HepG2 (cell line): ENCODE data around the gene PRKCI. TPM values are rescaled to one million over a fixed set of nuclear protein-coding genes. Genes with fewer than 3 reads are reported as not detected.

ENCODE experiments used
- ATAC-seq: fragments of 200-7000 bp; cut with Tn5 transposase; 3 replicates; pipeline ENCODE4 v1.9.1; 2020; ENCODE audit warnings: mild to moderate bottlenecking, moderate library complexity
- BruUV-seq: library from RNA; stranded (reverse); fragments of 400-500 nt; replicated peaks from 2 replicates; lab custom pipeline; 2021; lab: Mats Ljungman, UMichigan
- CTCF ChIA-PET: fragments of 300-600 bp; formaldehyde crosslinking; extraction: SDS; loops from one replicate; lab custom pipeline; 2021; ENCODE audit warnings: low total read pairs, inconsistent platforms, low intra/inter-chr PET ratio; lab: Yijun Ruan, JAX
- POLR2A ChIA-PET: fragments of 350-600 bp; sonication (Branson Sonifier 250); formaldehyde crosslinking; loops from one replicate; lab custom pipeline; 2020; ENCODE audit warnings: antibody characterized with exemption, inconsistent platforms; lab: Yijun Ruan, JAX
- DNase-seq: peaks from one replicate; pipeline ENCODE4 v3.0.0-alpha.2; 2015; ENCODE audit warnings: low spot score
- FAIRE-seq: peaks from 3 replicates; lab custom pipeline; 2011; peaks lifted over from hg19 to GRCh38; lab: Jason Lieb, UNC
- H2AFZ ChIP-seq: one replicate; pipeline ENCODE4 v1.6.1; 2011; ENCODE audit warnings: low read length, inconsistent platforms
- H3K27ac ChIP-seq: fragments of 300-600 bp; 3 replicates; pipeline ENCODE4 v1.8.0; 2011; ENCODE audit warnings: mixed run types, mild to moderate bottlenecking, mixed read lengths, low read length, inconsistent platforms; ENCODE audit not compliant: insufficient read depth; ENCODE audit errors: extremely low read length
- H3K27me3 ChIP-seq, 2 experiments: fragments of 200-600 bp in 1 of 2; 2 replicates in 1 of 2; 3 replicates in 1 of 2; pipeline versions ENCODE4 v1.6.0 to v1.8.0; 2011; ENCODE audit warnings: low read length in 2 of 2, mild to moderate bottlenecking in 2 of 2, moderate library complexity in 2 of 2, inconsistent platforms in 1 of 2; ENCODE audit not compliant: insufficient read depth in 2 of 2, control insufficient read depth in 1 of 2
- H3K36me3 ChIP-seq, 2 experiments: fragments of 200-600 bp in 1 of 2; replicated peaks in 1 of 2; 2 replicates in 1 of 2; 3 replicates in 1 of 2; pipeline versions ENCODE4 v1.5.1 to v1.8.0; 2011; ENCODE audit warnings: low read length in 2 of 2, inconsistent platforms in 1 of 2; ENCODE audit not compliant: insufficient read depth in 2 of 2, control insufficient read depth in 1 of 2
- H3K4me1 ChIP-seq: 2 replicates; pipeline ENCODE4 v1.5.1; 2012; ENCODE audit warnings: low read length, inconsistent platforms; ENCODE audit not compliant: insufficient read depth
- H3K4me2 ChIP-seq: 2 replicates; pipeline ENCODE4 v1.6.0; 2011; ENCODE audit warnings: low read depth, low read length, inconsistent platforms
- H3K4me3 ChIP-seq, 3 experiments: fragments of 200-600 bp in 1 of 3; sonication (generic), shearing (Covaris generic) in 1 of 3; replicated peaks in 1 of 3; 2 replicates each; pipeline ENCODE4 v1.5.1; 2011 to 2016; ENCODE audit warnings: low read length in 3 of 3, inconsistent platforms in 2 of 3, low read depth in 2 of 3, mild to moderate bottlenecking in 2 of 3, control low read depth in 1 of 3, mixed read lengths in 1 of 3; ENCODE audit not compliant: insufficient read depth in 1 of 3
- H3K79me2 ChIP-seq: one replicate; pipeline ENCODE4 v1.6.1; 2011; ENCODE audit warnings: low read length, inconsistent platforms; ENCODE audit not compliant: insufficient read depth
- H3K9ac ChIP-seq: 2 replicates; pipeline ENCODE4 v1.6.0; 2011; ENCODE audit warnings: mild to moderate bottlenecking, low read depth, low read length, inconsistent platforms; ENCODE audit not compliant: insufficient read depth
- H3K9me3 ChIP-seq: 2 replicates; pipeline ENCODE4 v1.5.1; 2012; ENCODE audit warnings: mild to moderate bottlenecking, low read length
- H4K20me1 ChIP-seq: 2 replicates; pipeline ENCODE4 v1.6.0; 2011; ENCODE audit warnings: inconsistent platforms, mild to moderate bottlenecking, low read length, moderate library complexity; ENCODE audit not compliant: insufficient read depth
- HMGXB3 ChIP-seq: sonication (generic); formaldehyde crosslinking; IDR thresholded peaks from 2 replicates; pipeline ENCODE4 v1.4.0; 2020; ENCODE audit warnings: missing genetic modification reagents, borderline replicate concordance
- HOXD1 ChIP-seq: sonication (generic); formaldehyde crosslinking; IDR thresholded peaks from 2 replicates; pipeline ENCODE4 v1.5.0; 2020; ENCODE audit warnings: missing genetic modification reagents
- LCORL ChIP-seq, 2 experiments: fragments of 450-650 bp in 1 of 2; sonication (generic) in 1 of 2; formaldehyde crosslinking in 1 of 2; IDR thresholded peaks; 2 replicates each; pipeline versions ENCODE4 v1.5.0 to v1.6.1; 2017 to 2020; ENCODE audit warnings: antibody characterized with exemption in 1 of 2, missing genetic modification reagents in 1 of 2
- SNAPC2 ChIP-seq: sonication (generic); formaldehyde crosslinking; IDR thresholded peaks from 2 replicates; pipeline ENCODE4 v1.8.1; 2022; ENCODE audit warnings: mild to moderate bottlenecking, missing genetic modification reagents
- TAF1 ChIP-seq: sonication (generic); formaldehyde crosslinking; IDR thresholded peaks from 2 replicates; pipeline ENCODE4 v1.4.0; 2020; ENCODE audit warnings: missing genetic modification reagents
- TBL1XR1 ChIP-seq: fragments of 150-350 bp; IDR thresholded peaks from 2 replicates; pipeline ENCODE4 v1.6.1; 2014; ENCODE audit warnings: borderline replicate concordance, low read length; ENCODE audit not compliant: partially characterized antibody
- ZNF225 ChIP-seq: sonication (generic); formaldehyde crosslinking; IDR thresholded peaks from 2 replicates; pipeline ENCODE4 v1.4.0; 2020; ENCODE audit warnings: mild to moderate bottlenecking, missing genetic modification reagents
- WGBS: methylation state at CpG from one replicate; pipeline ENCODE4 v1.1.6; 2017; ENCODE audit warnings: low lambda C conversion rate; 5-methylcytosine and 5-hydroxymethylcytosine counted together
- in situ Hi-C: cut with HindIII; loops from 2 replicates; pipeline ENCODE4 v1.10.0; 2017; ENCODE audit warnings: low pct_unique_long_range_greater_than_20kb; ENCODE audit not compliant: extremely low pct_ligation_motif_present
- intact Hi-C: fragments of 100-400 bp; cut with micrococcal nuclease; formaldehyde crosslinking; loops from one replicate; pipeline ENCODE4 v1.10.0; 2022; ENCODE audit not compliant: unreplicated experiment
- polyA plus RNA-seq, 8 experiments: library from polyadenylated mRNA; depleted of rRNA in 3 of 8; stranded (reverse) in 7 of 8; unstranded in 1 of 8; fragments of >200 nt; fragmentation: Illumina TruSeq in 4 of 8; extraction: Trizol in 4 of 8; gene quantifications; 2 replicates each; pipeline versions ENCODE4 v1.2.1 to v1.2.3, GENCODE V29; 2011 to 2016; ENCODE audit warnings: low read depth in 4 of 8, missing spikeins in 1 of 8, mixed read lengths in 1 of 8; ENCODE audit not compliant: insufficient read depth in 1 of 8
- total RNA-seq, 5 experiments: library from RNA; depleted of rRNA; stranded (reverse); fragments of >200 nt; fragmentation: Illumina TruSeq; extraction: Trizol; gene quantifications; 2 replicates each; pipeline ENCODE4 v1.2.3, GENCODE V29; 2016; ENCODE audit warnings: low read depth in 1 of 5

Gene PRKCI
- total and polyA plus RNA-seq, 2 of the 13 experiments (the other 11 are each of a cell fraction or from before 2014, with no cell fraction given), result 17.2 to 30.4 TPM

- Histone ChIP-seq H4K20me1 (no peaks in the 10 kb centered on the region), H3K27me3 (no peaks in the 10 kb centered on the region; a peak in 2 of 5 replicates), H3K4me3 (no peak overlapping the region), H3K4me2 (no peak overlapping the region), H3K4me1 (peaks cover 54% of the 10 kb centered on the region), H3K9ac (no peak overlapping the region), H3K79me2 (no peaks in the 10 kb centered on the region), H2AFZ (no peak overlapping the region), H3K36me3 (no peaks in the 10 kb centered on the region), H3K9me3 (no peaks in the 10 kb centered on the region), H3K27ac (no peak overlapping the region)
- ATAC-seq (no peak), DNase-seq (no peak), FAIRE-seq (no peak)
- intact Hi-C loops, result no loop called here
- TF ChIP-seq ZNF225 (CRISPR knock-in tag) (no peak), TBL1XR1 (no peak), HOXD1 (CRISPR knock-in tag) (no peak), SNAPC2 (CRISPR knock-in tag) (no peak), HMGXB3 (CRISPR knock-in tag) (no peak), LCORL (IDR thresholded peaks at IDR 0.05) (no peak), LCORL (CRISPR knock-in tag; IDR thresholded peaks at IDR 0.05) (no peak), TAF1 (CRISPR knock-in tag) (no peak)
- POLR2A ChIA-PET, result no interaction called here
- 83% methylated on average over 7 of the region's 7 CpGs for WGBS
- in situ Hi-C loops, result no loop called here
- BruUV-seq, result no TSS peak
- CTCF ChIA-PET, result no interaction called here
These were observed 130.7 kb downstream of the PRKCI start for GRCh38 chr3:170352936-170353335.
